GM19372 (cell line): Measurements from ENCODE around the gene SPOCK1.
"Not testable (repeated sequence)": the region's sequence is repeated elsewhere in the genome, so short reads cannot be mapped to it uniquely, and the experiment has no call there.

Source experiments
- ATAC-seq: cut with Tn5 transposase; IDR thresholded peaks from one replicate; pipeline ENCODE4 v1.9.1; 2021; ENCODE audit warnings: mild to moderate bottlenecking, low read depth, moderate library complexity; ENCODE audit not compliant: unreplicated experiment

The SPOCK1 gene

GRCh38 chr5:137236849-137237507 is 262.1 kb downstream of the SPOCK1 start:
- no peak for ATAC-seq

GRCh38 chr5:137236252-137236651 is 262.9 kb downstream of the SPOCK1 start:
- no peak for ATAC-seq

GRCh38 chr5:137234973-137235943 is 263.9 kb downstream of the SPOCK1 start:
- no peak for ATAC-seq

GRCh38 chr5:137233726-137234125 is 265.4 kb downstream of the SPOCK1 start:
- ATAC-seq, result no peak

GRCh38 chr5:137233304-137233703 is 265.8 kb downstream of the SPOCK1 start:
- not testable (repeated sequence) for ATAC-seq

GRCh38 chr5:137231540-137231939 is 267.6 kb downstream of the SPOCK1 start:
- no peak for ATAC-seq

- no peak for ATAC-seq
Observed at GRCh38 chr5:137228816-137229215, 270.3 kb downstream of the SPOCK1 start.

- no peak for ATAC-seq
Observed at GRCh38 chr5:137226081-137226480, 273.0 kb downstream of the SPOCK1 start.

- no peak for ATAC-seq
Observed at GRCh38 chr5:137223324-137224295, 275.5 kb downstream of the SPOCK1 start.

GRCh38 chr5:137221943-137222342 is 277.2 kb downstream of the SPOCK1 start:
- no peak for ATAC-seq

GRCh38 chr5:137220523-137220927 is 278.6 kb downstream of the SPOCK1 start:
- peak; percentile 82 for ATAC-seq

- ATAC-seq, result no peak
Observed at GRCh38 chr5:137218896-137219295, 280.2 kb downstream of the SPOCK1 start.

- ATAC-seq, result no peak
Observed at GRCh38 chr5:137218471-137218870, 280.7 kb downstream of the SPOCK1 start.

GRCh38 chr5:137217599-137218200 is 281.4 kb downstream of the SPOCK1 start:
- no peak for ATAC-seq

GRCh38 chr5:137216976-137217598 is 282.0 kb downstream of the SPOCK1 start:
- no peak for ATAC-seq

- no peak for ATAC-seq
Observed at GRCh38 chr5:137215780-137216179, 283.3 kb downstream of the SPOCK1 start.

GRCh38 chr5:137215261-137215660 is 283.9 kb downstream of the SPOCK1 start:
- ATAC-seq, result no peak

GRCh38 chr5:137214446-137215189 is 284.5 kb downstream of the SPOCK1 start:
- no peak for ATAC-seq

GRCh38 chr5:137212471-137212870 is 286.7 kb downstream of the SPOCK1 start:
- no peak for ATAC-seq
